HG03280 (cell line): ENCODE results near the gene DHODH.
"Not testable (repeated sequence)": the region's sequence is repeated elsewhere in the genome, so short reads cannot be mapped to it uniquely, and the experiment has no call there.

Experiments
- ATAC-seq: cut with Tn5 transposase; IDR thresholded peaks from one replicate; pipeline ENCODE4 v1.9.1; 2021; ENCODE audit warnings: mild to moderate bottlenecking, moderate library complexity; ENCODE audit not compliant: unreplicated experiment

Gene DHODH

DNA sequence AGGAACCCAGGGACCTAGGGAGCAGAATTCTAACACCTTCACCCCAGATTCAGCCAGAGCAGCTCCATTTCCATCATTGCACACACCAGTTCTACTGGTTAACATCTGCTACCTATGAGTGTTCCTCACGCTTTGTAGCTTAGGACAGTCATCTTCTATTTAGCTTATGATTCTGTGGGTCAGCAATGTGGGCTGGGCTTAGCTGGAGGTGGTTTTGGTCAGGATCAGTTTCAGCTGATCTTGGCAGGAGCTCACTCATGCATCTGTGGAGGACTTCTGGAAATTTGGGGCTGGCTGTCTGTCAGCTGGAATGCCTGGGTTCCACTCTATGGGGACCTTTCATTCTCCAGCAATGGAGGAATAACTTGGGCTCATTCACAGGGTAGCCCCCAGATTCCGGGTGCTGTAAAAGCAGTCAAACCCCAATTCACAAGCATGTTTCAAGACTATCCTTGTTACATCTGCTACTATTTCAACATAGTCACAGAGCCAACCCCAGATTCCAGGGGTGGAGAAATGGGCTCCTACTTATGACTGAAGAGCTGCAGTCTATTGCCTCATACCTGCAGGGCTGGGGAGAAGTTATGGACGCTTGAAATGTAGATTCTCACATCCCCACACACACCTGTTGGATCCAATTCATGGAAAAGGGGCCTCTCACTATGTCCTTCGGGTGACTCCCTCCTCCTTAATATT lies 42.4 kb downstream of the DHODH start:
- no peak for ATAC-seq

DNA sequence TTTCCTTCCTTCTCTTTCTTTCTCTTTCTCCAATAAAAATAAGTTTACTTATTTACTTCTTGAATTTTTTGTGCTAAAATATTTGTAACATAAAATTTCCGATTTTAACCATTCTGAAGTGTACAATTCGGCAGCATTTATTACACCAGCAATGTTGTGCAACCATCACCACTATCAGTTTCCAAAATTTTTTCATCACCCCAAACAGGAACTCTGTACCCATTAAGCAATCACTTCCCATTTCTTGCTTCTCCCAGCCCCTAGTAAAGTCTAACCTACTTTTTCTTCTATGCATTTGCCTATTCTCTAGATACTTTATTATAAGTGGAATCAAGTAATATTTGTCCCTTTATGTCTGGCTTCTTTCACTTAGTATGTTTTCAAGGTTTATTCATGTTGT lies 43.3 kb downstream of the DHODH start:
- no peak for ATAC-seq

GRCh38 chr16:72054254-72054847 lies 45.8 kb downstream of the DHODH start, which contains the start of gene HP:
TSS of gene HP (plus strand) at chr16:72054505. CDS start at chr16:72054653, 148 bp downstream.
- ATAC-seq: not testable (repeated sequence)

GRCh38 chr16:72055911-72056310 lies 47.4 kb downstream of the DHODH start:
- no peak for ATAC-seq

GRCh38 chr16:72057313-72057712 lies 48.8 kb downstream of the DHODH start:
- ATAC-seq: not testable (repeated sequence)

DNA sequence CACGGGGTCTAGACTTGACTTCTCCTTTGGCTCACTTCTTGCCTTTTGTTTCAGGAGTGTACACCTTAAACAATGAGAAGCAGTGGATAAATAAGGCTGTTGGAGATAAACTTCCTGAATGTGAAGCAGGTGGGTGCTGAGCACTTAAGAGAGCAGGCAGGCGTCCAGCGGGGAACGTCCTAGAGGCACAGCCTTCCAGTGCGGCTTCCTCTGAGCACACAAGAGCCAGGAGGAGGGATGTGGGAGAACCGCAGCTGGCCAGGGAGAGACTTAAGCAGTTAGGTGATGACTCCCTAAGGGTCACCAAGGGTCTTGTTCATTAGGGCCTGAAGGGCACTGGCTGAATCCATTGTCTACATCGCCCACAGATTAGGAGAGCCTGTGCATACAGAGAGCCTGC lies 50.5 kb downstream of the DHODH start:
- ATAC-seq: not testable (repeated sequence)

DNA sequence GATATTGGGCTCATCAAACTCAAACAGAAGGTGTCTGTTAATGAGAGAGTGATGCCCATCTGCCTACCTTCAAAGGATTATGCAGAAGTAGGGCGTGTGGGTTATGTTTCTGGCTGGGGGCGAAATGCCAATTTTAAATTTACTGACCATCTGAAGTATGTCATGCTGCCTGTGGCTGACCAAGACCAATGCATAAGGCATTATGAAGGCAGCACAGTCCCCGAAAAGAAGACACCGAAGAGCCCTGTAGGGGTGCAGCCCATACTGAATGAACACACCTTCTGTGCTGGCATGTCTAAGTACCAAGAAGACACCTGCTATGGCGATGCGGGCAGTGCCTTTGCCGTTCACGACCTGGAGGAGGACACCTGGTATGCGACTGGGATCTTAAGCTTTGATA lies 51.9 kb downstream of the DHODH start:
- no peak for ATAC-seq

GRCh38 chr16:72061564-72061963 lies 53.0 kb downstream of the DHODH start:
- ATAC-seq: no peak

- no peak for ATAC-seq
Measured at GRCh38 chr16:72064361-72064894, 55.9 kb downstream of the DHODH start.

GRCh38 chr16:72066747-72067146 lies 58.2 kb downstream of the DHODH start:
- no peak for ATAC-seq

GRCh38 chr16:72068930-72069329 lies 60.4 kb downstream of the DHODH start:
- ATAC-seq: no peak

DNA sequence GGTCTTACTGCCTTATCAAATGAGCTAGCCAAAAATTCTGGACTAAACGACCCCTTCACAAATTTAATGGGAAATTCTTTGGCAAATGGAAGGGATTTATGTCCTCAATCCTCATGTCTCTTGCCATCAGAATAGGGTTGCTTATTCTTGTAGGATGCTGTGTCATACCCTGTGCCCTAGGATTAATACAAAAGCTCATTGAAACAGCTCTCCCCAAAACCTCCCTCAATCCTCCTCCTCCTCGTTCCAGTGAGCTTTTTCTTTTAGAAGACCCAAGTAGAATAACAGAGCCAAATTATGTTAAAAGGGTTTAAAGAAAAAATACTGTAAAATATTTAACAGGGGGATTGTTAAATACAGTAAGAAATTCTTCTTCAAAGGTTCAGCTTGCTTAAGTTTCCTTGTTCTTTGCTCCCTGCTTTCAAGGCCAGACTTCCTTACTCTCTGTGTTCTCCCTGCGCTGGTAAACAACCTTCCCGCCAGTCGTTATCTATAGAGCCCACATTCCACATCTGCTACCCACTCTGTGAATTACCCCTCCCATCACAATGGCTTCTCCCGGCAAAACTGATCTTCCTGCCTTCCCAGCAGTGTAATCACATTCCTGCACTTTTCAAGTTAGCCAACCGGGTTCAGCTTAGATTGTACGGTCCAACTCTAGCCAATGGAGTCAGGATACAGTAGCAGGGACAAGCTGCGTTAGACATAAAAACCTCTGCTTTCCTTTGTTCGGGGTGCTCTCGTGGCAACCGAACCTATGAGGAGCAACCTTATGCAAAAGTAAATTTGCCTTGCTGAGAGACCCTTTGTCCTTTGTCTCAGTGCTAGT lies 64.2 kb downstream of the DHODH start:
- ATAC-seq: no peak

DNA sequence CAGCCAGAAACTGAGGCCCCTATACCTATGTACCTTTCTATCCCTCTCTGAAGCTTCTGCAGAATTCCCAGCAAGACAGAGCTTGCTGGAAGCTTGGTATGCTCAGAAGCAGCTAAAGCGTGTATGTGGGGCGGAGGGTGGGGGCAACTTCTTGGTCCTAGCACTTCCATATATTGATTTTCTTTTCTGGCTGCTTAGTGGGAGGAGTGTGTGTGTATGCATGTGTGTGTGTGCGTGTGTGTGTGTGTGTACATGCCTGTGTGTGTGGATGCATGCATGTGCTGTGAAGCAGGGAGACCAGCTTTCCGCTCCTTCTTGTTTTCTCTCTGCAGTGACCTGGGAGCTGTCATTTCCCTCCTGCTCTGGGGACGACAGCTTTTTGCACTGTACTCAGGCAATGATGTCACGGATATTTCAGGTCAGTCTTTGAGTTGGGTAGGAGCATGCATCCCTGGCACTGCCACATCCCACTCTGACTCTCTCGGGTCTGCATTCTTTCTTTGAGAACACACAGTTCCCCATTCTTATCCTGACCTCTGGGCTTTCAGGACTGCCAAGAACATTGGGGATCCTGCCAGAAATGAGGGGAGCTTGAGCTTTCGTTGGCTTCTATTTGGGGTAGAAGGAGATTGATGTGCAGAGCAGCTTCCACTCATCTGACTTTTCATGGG lies 65.2 kb downstream of the DHODH start:
- no peak for ATAC-seq

- not testable (repeated sequence) for ATAC-seq
Measured at GRCh38 chr16:72075067-72075466, 66.5 kb downstream of the DHODH start.
